HEK293 (cell line): Measurements from ENCODE around the gene ERF.

Source experiments
- CTCF ChIA-PET: fragments of 350-600 bp; formaldehyde crosslinking; extraction: SDS; loops from one replicate; lab custom pipeline; 2021; ENCODE audit warnings: antibody characterized with exemption; lab: Yijun Ruan, JAX
- POLR2A ChIA-PET: fragments of 300-600 bp; formaldehyde crosslinking; extraction: SDS; loops from one replicate; lab custom pipeline; 2020; ENCODE audit warnings: antibody characterized with exemption, inconsistent platforms; lab: Yijun Ruan, JAX
- H3K27ac ChIP-seq: fragments of 200-500 bp; sonication (Bioruptor generic); 2 replicates; pipeline ENCODE4 v1.5.1; 2014; ENCODE audit warnings: low read depth, low read length, control low read depth, inconsistent platforms; ENCODE audit errors: extremely low read depth
- H3K36me3 ChIP-seq, 2 experiments: fragments of 200-500 bp in 1 of 2; sonication (Bioruptor generic) in 1 of 2; 1 replicate in 1 of 2; 2 replicates in 1 of 2; pipeline ENCODE4 v1.5.1; 2014 to 2017; ENCODE audit warnings: inconsistent platforms in 2 of 2, low read length in 2 of 2; ENCODE audit not compliant: control insufficient read depth in 2 of 2, insufficient read depth in 1 of 2
- H3K4me1 ChIP-seq: fragments of 200-500 bp; sonication (Bioruptor generic); 2 replicates; pipeline ENCODE4 v1.5.1; 2014; ENCODE audit warnings: mild to moderate bottlenecking, low read length, inconsistent platforms; ENCODE audit not compliant: control insufficient read depth, insufficient read depth
- H3K4me3 ChIP-seq: 2 replicates; pipeline ENCODE4 v1.5.1; 2011; ENCODE audit warnings: low read depth, mild to moderate bottlenecking, control low read depth, low read length, moderate library complexity
- H3K9me3 ChIP-seq: fragments of 200-500 bp; sonication (Bioruptor generic); 2 replicates; pipeline ENCODE4 v1.5.1; 2014; ENCODE audit warnings: low read depth, low read length, inconsistent platforms; ENCODE audit not compliant: control insufficient read depth, insufficient read depth
- FEZF1 ChIP-seq: fragments of 450-650 bp; formaldehyde crosslinking; IDR thresholded peaks from 2 replicates; pipeline ENCODE4 v1.5.1; 2016; ENCODE audit warnings: missing biosample characterization, missing genetic modification characterization
- GLIS2 ChIP-seq: fragments of 450-650 bp; formaldehyde crosslinking; IDR thresholded peaks from 2 replicates; pipeline ENCODE4 v1.5.1; 2016; ENCODE audit warnings: missing biosample characterization, missing genetic modification characterization
- KLF16 ChIP-seq: fragments of 450-650 bp; formaldehyde crosslinking; IDR thresholded peaks from 2 replicates; pipeline ENCODE4 v1.5.1; 2017; ENCODE audit warnings: missing biosample characterization, missing genetic modification characterization
- SCRT2 ChIP-seq: fragments of 450-650 bp; formaldehyde crosslinking; IDR thresholded peaks from 2 replicates; pipeline ENCODE4 v1.5.1; 2016; ENCODE audit warnings: missing biosample characterization, missing genetic modification characterization
- SP2 ChIP-seq: fragments of 450-650 bp; formaldehyde crosslinking; IDR thresholded peaks from 2 replicates; pipeline ENCODE4 v1.5.1; 2016; ENCODE audit warnings: missing biosample characterization, missing genetic modification characterization
- ZFP41 ChIP-seq: fragments of 450-650 bp; formaldehyde crosslinking; IDR thresholded peaks from 2 replicates; pipeline ENCODE4 v1.5.1; 2016; ENCODE audit warnings: missing biosample characterization, missing genetic modification characterization, borderline replicate concordance
- ZIC2 ChIP-seq: fragments of 450-650 bp; formaldehyde crosslinking; IDR thresholded peaks from 2 replicates; pipeline ENCODE4 v1.5.1; 2016; ENCODE audit warnings: missing biosample characterization, missing genetic modification characterization
- ZNF10 ChIP-seq: fragments of 450-650 bp; formaldehyde crosslinking; IDR thresholded peaks from 2 replicates; pipeline ENCODE4 v1.5.1; 2017; ENCODE audit warnings: missing biosample characterization, missing genetic modification characterization
- ZNF146 ChIP-seq: fragments of 450-650 bp; formaldehyde crosslinking; IDR thresholded peaks from 2 replicates; pipeline ENCODE4 v1.5.1; 2016; ENCODE audit warnings: missing biosample characterization, missing genetic modification characterization
- ZNF16 ChIP-seq: fragments of 450-650 bp; formaldehyde crosslinking; IDR thresholded peaks from 2 replicates; pipeline ENCODE4 v1.5.1; 2016; ENCODE audit warnings: low read depth, missing biosample characterization, missing genetic modification characterization
- ZNF266 ChIP-seq: fragments of 450-650 bp; formaldehyde crosslinking; IDR thresholded peaks from 2 replicates; pipeline ENCODE4 v1.5.1; 2016; ENCODE audit warnings: missing biosample characterization, missing genetic modification characterization, low read depth
- ZNF302 ChIP-seq: fragments of 450-650 bp; formaldehyde crosslinking; IDR thresholded peaks from 2 replicates; pipeline ENCODE4 v1.5.1; 2016; ENCODE audit warnings: missing biosample characterization, missing genetic modification characterization, low read depth
- ZNF529 ChIP-seq: fragments of 450-650 bp; formaldehyde crosslinking; IDR thresholded peaks from 2 replicates; pipeline ENCODE4 v1.5.1; 2017; ENCODE audit warnings: missing genetic modification characterization, missing biosample characterization; ENCODE audit not compliant: insufficient replicate concordance
- ZNF555 ChIP-seq: fragments of 450-650 bp; formaldehyde crosslinking; conservative IDR thresholded peaks from 2 replicates; pipeline ENCODE4 v1.5.1; 2017; ENCODE audit warnings: missing biosample characterization, mild to moderate bottlenecking, missing genetic modification characterization, inconsistent platforms
- ZNF596 ChIP-seq: fragments of 450-650 bp; IDR thresholded peaks from 2 replicates; pipeline ENCODE4 v1.5.0; 2018; ENCODE audit warnings: missing biosample characterization, mild to moderate bottlenecking, missing genetic modification characterization, moderate library complexity
- ZNF707 ChIP-seq: fragments of 450-650 bp; formaldehyde crosslinking; IDR thresholded peaks from 2 replicates; pipeline ENCODE4 v1.5.1; 2016; ENCODE audit warnings: missing biosample characterization, missing genetic modification characterization
- ZXDB ChIP-seq: fragments of 450-650 bp; formaldehyde crosslinking; IDR thresholded peaks from 2 replicates; pipeline ENCODE4 v1.5.1; 2016; ENCODE audit warnings: missing biosample characterization, missing genetic modification characterization
- TF ChIP-seq, protein P1 (sequence below): fragments of 450-650 bp; formaldehyde crosslinking; IDR thresholded peaks from 2 replicates; pipeline ENCODE4 v1.5.1; 2017; ENCODE audit warnings: missing biosample characterization, missing genetic modification characterization
- TF ChIP-seq, protein P2 (sequence below): fragments of 450-650 bp; IDR thresholded peaks from 2 replicates; pipeline ENCODE4 v1.5.1; 2018; ENCODE audit warnings: missing biosample characterization, missing genetic modification characterization
- TF ChIP-seq, protein P3 (sequence below): fragments of 450-650 bp; formaldehyde crosslinking; IDR thresholded peaks from 2 replicates; pipeline ENCODE4 v1.5.1; 2016; ENCODE audit warnings: missing biosample characterization, missing genetic modification characterization
- TF ChIP-seq, protein P4 (sequence below): fragments of 450-650 bp; formaldehyde crosslinking; IDR thresholded peaks from 2 replicates; pipeline ENCODE4 v1.5.1; 2016; ENCODE audit warnings: missing biosample characterization, missing genetic modification characterization, low read depth
- TF ChIP-seq, protein P5 (sequence below): fragments of 450-650 bp; formaldehyde crosslinking; IDR thresholded peaks from 2 replicates; pipeline ENCODE4 v1.5.1; 2016; ENCODE audit warnings: missing biosample characterization, missing genetic modification characterization
- TF ChIP-seq, protein P6 (sequence below): fragments of 450-650 bp; formaldehyde crosslinking; IDR thresholded peaks from 2 replicates; pipeline ENCODE4 v1.5.1; 2016; ENCODE audit warnings: missing biosample characterization, missing genetic modification characterization

ERF gene

DNA sequence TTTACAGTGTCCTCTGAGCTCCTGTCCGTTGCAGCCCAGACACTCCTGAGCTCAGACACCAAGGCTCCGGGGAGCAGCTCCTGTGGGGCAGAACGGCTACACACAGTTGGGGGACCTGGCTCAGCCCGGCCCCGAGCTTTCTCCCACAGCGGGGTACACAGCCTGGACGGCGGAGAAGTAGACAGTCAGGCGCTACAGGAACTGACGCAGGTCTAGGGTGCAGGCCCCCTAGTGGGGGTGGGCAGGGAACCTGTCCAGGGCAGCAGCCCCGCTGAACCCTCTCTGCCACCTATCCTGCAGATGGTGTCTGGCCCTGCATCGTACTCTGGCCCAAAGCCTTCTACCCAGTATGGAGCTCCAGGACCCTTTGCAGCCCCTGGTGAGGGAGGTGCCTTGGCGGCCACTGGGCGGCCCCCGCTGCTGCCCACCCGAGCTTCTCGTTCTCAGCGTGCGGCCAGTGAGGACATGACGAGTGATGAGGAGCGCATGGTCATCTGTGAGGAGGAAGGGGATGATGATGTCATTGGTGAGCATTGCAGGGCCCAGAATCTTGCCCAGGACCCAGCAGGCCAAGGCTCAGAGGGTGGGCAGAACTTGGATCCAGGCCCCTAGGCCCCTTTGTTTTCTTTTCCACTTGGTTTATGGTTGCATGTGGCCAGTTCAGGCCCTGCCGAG, 34.1 kb upstream of the ERF start:
- H3K4me3 ChIP-seq, result no peak overlapping the region
- POLR2A ChIA-PET, result interaction anchor here (0.5 to 1.5 kb wide), 6 partner anchors 9 to 90 kb away, joined by 3 to 7 read pairs (median 3); no protein-coding TSS in a partner anchor
- CTCF ChIA-PET, result interaction anchor here (0.6 to 3.6 kb wide), 4 partner anchors 10 to 156 kb away, joined by 3 to 16 read pairs (median 7); partner anchors contain the start of gene POU2F2
- H3K4me1 ChIP-seq, result peaks cover 19% of the 10 kb centered on the region
- H3K27ac ChIP-seq, result no peak overlapping the region
- TF ChIP-seq, protein P1, sequence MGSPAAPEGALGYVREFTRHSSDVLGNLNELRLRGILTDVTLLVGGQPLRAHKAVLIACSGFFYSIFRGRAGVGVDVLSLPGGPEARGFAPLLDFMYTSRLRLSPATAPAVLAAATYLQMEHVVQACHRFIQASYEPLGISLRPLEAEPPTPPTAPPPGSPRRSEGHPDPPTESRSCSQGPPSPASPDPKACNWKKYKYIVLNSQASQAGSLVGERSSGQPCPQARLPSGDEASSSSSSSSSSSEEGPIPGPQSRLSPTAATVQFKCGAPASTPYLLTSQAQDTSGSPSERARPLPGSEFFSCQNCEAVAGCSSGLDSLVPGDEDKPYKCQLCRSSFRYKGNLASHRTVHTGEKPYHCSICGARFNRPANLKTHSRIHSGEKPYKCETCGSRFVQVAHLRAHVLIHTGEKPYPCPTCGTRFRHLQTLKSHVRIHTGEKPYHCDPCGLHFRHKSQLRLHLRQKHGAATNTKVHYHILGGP (tag by site-specific recombination), result no peak
- TF ChIP-seq ZNF146 (tag by site-specific recombination) (no peak), ZNF707 (tag by site-specific recombination) (no peak), ZXDB (tag by site-specific recombination) (no peak), ZNF302 (no peak), ZNF529 (tag by site-specific recombination) (no peak), ZIC2 (tag by site-specific recombination) (peak; percentile 64), ZNF596 (tag by site-specific recombination) (no peak), GLIS2 (tag by site-specific recombination) (0 out of 2 replicates have a peak, but pooled peaks have one; percentile 36)
- TF ChIP-seq, protein P2, sequence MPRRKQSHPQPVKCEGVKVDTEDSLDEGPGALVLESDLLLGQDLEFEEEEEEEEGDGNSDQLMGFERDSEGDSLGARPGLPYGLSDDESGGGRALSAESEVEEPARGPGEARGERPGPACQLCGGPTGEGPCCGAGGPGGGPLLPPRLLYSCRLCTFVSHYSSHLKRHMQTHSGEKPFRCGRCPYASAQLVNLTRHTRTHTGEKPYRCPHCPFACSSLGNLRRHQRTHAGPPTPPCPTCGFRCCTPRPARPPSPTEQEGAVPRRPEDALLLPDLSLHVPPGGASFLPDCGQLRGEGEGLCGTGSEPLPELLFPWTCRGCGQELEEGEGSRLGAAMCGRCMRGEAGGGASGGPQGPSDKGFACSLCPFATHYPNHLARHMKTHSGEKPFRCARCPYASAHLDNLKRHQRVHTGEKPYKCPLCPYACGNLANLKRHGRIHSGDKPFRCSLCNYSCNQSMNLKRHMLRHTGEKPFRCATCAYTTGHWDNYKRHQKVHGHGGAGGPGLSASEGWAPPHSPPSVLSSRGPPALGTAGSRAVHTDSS (tag by site-specific recombination), result 0 out of 2 replicates have a peak, but pooled peaks have one; percentile 51
- TF ChIP-seq, protein P3, sequence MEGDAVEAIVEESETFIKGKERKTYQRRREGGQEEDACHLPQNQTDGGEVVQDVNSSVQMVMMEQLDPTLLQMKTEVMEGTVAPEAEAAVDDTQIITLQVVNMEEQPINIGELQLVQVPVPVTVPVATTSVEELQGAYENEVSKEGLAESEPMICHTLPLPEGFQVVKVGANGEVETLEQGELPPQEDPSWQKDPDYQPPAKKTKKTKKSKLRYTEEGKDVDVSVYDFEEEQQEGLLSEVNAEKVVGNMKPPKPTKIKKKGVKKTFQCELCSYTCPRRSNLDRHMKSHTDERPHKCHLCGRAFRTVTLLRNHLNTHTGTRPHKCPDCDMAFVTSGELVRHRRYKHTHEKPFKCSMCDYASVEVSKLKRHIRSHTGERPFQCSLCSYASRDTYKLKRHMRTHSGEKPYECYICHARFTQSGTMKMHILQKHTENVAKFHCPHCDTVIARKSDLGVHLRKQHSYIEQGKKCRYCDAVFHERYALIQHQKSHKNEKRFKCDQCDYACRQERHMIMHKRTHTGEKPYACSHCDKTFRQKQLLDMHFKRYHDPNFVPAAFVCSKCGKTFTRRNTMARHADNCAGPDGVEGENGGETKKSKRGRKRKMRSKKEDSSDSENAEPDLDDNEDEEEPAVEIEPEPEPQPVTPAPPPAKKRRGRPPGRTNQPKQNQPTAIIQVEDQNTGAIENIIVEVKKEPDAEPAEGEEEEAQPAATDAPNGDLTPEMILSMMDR, result peak; percentile 58; the same call in 1 of the 2 replicates
- TF ChIP-seq, protein P4, sequence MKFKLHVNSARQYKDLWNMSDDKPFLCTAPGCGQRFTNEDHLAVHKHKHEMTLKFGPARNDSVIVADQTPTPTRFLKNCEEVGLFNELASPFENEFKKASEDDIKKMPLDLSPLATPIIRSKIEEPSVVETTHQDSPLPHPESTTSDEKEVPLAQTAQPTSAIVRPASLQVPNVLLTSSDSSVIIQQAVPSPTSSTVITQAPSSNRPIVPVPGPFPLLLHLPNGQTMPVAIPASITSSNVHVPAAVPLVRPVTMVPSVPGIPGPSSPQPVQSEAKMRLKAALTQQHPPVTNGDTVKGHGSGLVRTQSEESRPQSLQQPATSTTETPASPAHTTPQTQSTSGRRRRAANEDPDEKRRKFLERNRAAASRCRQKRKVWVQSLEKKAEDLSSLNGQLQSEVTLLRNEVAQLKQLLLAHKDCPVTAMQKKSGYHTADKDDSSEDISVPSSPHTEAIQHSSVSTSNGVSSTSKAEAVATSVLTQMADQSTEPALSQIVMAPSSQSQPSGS (tag by site-specific recombination), result peak; percentile 68
- H3K9me3 ChIP-seq, result no peaks in the 10 kb centered on the region
- H3K36me3 ChIP-seq, result peaks cover 5 to 74% of the 10 kb centered on the region in 2 experiments; a peak in 2 of 3 replicates

DNA sequence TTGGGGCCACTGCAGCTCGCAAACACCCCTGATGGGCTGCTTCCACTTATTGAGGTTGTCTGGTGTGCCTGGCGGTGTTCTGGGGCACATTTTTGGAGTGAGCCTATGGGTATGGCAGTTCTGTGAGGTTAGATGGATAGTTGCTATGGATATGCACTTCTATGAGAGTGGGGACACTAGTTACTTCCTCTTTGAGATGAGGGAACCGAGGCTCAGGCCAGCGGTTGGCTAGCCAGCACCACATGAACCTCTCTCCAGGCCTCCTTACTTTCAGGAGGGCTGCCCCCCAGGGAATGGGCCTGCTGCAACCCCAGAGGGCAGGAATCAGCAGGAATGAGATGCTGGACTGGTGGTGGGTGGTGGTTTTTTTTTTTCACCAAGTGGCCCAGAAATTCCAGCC, 33.5 kb upstream of the ERF start:
- Histone ChIP-seq H3K4me3 (no peak overlapping the region), H3K27ac (no peak overlapping the region), H3K36me3 (peaks cover 3 to 68% of the 10 kb centered on the region in 2 experiments; a peak in 2 of 3 replicates), H3K4me1 (peaks cover 20% of the 10 kb centered on the region), H3K9me3 (no peaks in the 10 kb centered on the region)
- POLR2A ChIA-PET, result interaction anchor here (0.7 to 2.1 kb wide), 4 partner anchors 8 to 45 kb away, joined by 3 to 4 read pairs (median 4); no protein-coding TSS in a partner anchor
- CTCF ChIA-PET, result interaction anchor here (0.6 to 3.6 kb wide), 4 partner anchors 9 to 156 kb away, joined by 5 to 16 read pairs (median 8); partner anchors contain the start of gene POU2F2
- no peak for TF ChIP-seq ZNF555 (tag by site-specific recombination)
- no peak for TF ChIP-seq FEZF1 (tag by site-specific recombination)
- no peak for TF ChIP-seq ZNF10 (tag by site-specific recombination)
- TF ChIP-seq KLF16 (tag by site-specific recombination), result no peak
- TF ChIP-seq ZFP41 (tag by site-specific recombination), result no peak
- TF ChIP-seq ZIC2 (tag by site-specific recombination), result 0 out of 2 replicates have a peak, but pooled peaks have one; percentile 24
- no peak for TF ChIP-seq SP2 (tag by site-specific recombination)
- TF ChIP-seq, protein P5, sequence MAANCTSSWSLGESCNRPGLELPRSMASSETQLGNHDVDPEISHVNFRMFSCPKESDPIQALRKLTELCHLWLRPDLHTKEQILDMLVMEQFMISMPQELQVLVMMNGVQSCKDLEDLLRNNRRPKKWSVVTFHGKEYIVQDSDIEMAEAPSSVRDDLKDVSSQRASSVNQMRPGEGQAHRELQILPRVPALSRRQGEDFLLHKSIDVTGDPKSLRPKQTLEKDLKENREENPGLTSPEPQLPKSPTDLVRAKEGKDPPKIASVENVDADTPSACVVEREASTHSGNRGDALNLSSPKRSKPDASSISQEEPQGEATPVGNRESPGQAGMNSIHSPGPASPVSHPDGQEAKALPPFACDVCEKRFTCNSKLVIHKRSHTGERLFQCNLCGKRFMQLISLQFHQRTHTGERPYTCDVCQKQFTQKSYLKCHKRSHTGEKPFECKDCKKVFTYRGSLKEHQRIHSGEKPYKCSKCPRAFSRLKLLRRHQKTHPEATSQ, result no peak
- TF ChIP-seq ZNF16 (tag by site-specific recombination), result no peak
- TF ChIP-seq ZNF266 (tag by site-specific recombination), result no peak
- TF ChIP-seq, protein P6, sequence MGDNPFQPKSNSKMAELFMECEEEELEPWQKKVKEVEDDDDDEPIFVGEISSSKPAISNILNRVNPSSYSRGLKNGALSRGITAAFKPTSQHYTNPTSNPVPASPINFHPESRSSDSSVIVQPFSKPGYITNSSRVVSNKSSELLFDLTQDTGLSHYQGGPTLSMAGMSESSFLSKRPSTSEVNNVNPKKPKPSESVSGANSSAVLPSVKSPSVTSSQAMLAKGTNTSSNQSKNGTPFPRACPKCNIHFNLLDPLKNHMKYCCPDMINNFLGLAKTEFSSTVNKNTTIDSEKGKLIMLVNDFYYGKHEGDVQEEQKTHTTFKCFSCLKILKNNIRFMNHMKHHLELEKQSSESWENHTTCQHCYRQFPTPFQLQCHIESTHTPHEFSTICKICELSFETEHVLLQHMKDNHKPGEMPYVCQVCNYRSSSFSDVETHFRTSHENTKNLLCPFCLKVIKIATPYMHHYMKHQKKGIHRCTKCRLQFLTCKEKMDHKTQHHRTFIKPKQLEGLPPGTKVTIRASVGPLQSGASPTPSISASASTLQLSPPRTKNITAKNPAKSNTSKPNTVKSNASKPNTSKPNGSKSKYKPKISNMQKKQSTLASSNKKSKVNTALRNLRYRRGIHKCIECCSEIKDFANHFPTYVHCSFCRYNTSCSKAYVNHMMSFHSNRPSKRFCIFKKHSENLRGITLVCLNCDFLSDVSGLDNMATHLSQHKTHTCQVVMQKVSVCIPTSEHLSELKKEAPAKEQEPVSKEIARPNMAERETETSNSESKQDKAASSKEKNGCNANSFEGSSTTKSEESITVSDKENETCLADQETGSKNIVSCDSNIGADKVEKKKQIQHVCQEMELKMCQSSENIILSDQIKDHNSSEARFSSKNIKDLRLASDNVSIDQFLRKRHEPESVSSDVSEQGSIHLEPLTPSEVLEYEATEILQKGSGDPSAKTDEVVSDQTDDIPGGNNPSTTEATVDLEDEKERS (tag by site-specific recombination), result no peak
- TF ChIP-seq SCRT2 (tag by site-specific recombination), result no peak
